Naive thymus-derived CD4-positive, alpha-beta T cell (primary cell): ENCODE results near the gene ADIPOR2. TPM values are rescaled to one million over a fixed set of nuclear protein-coding genes. Genes with fewer than 3 reads are reported as not detected.

Experiments
- ATAC-seq: fragments of 150-1000 bp; cut with Tn5 transposase; 2 replicates; pipeline ENCODE4 v1.10.0; 2021; ENCODE audit warnings: mild to moderate bottlenecking, moderate library complexity
- CTCF ChIA-PET: fragments of 350-600 bp; sonication (Branson Sonifier 250); formaldehyde crosslinking; loops from one replicate; lab custom pipeline; 2021; ENCODE audit warnings: antibody characterized with exemption; lab: Charles Lee
- POLR2A ChIA-PET: fragments of 350-600 bp; sonication (Branson Sonifier 250); formaldehyde crosslinking; loops from one replicate; lab custom pipeline; 2021; ENCODE audit warnings: antibody characterized with exemption, inconsistent platforms; lab: Charles Lee
- DNase-seq, 9 donors: peaks; one replicate each; pipeline versions ENCODE4 v3.0.0 to v3.0.0-alpha.2; 2020 to 2022; ENCODE audit warnings: mixed read lengths in 1 of 9
- H3K27ac ChIP-seq: one replicate; pipeline ENCODE4 v1.7.0; 2013; ENCODE audit warnings: mild to moderate bottlenecking, low read depth, low read length, moderate library complexity
- H3K27me3 ChIP-seq, 2 donors: one replicate each; pipeline ENCODE4 v1.7.0; 2013; ENCODE audit warnings: low read length in 2 of 2, mild to moderate bottlenecking in 2 of 2, moderate library complexity in 2 of 2; ENCODE audit not compliant: control insufficient read depth in 2 of 2, insufficient read depth in 2 of 2
- H3K36me3 ChIP-seq, 3 experiments: 1 replicate in 2 of 3; 2 replicates in 1 of 3; pipeline ENCODE4 v1.7.0; 2013; ENCODE audit warnings: low read length in 3 of 3, mild to moderate bottlenecking in 3 of 3, moderate library complexity in 1 of 3; ENCODE audit not compliant: insufficient read depth in 3 of 3, control insufficient read depth in 2 of 3
- H3K4me1 ChIP-seq, 2 donors: one replicate each; pipeline ENCODE4 v1.7.0; 2013; ENCODE audit warnings: low read length in 2 of 2, mild to moderate bottlenecking in 2 of 2, moderate library complexity in 1 of 2; ENCODE audit not compliant: control insufficient read depth in 2 of 2, insufficient read depth in 2 of 2
- H3K4me3 ChIP-seq: 2 replicates; pipeline ENCODE4 v1.7.0; 2013; ENCODE audit warnings: mild to moderate bottlenecking, low read length
- H3K9me3 ChIP-seq, 3 experiments: 1 replicate in 2 of 3; 2 replicates in 1 of 3; pipeline ENCODE4 v1.7.0; 2013; ENCODE audit warnings: low read length in 3 of 3; ENCODE audit not compliant: control insufficient read depth in 2 of 3
- H3K27ac Mint-ChIP-seq, 9 donors: one replicate each; pipeline ENCODE4 v1.8.0; 2020 to 2022; ENCODE audit warnings: mixed read lengths in 9 of 9, mild to moderate bottlenecking in 8 of 9, moderate library complexity in 5 of 9, inconsistent platforms in 2 of 9
- H3K27me3 Mint-ChIP-seq, 5 donors: one replicate each; pipeline ENCODE4 v1.8.0; 2021 to 2022; ENCODE audit warnings: mixed read lengths in 5 of 5, mild to moderate bottlenecking in 1 of 5
- H3K36me3 Mint-ChIP-seq, 5 donors: one replicate each; pipeline ENCODE4 v1.8.0; 2020 to 2022; ENCODE audit warnings: mixed read lengths in 5 of 5, mild to moderate bottlenecking in 3 of 5, inconsistent platforms in 1 of 5
- H3K4me1 Mint-ChIP-seq, 7 donors: one replicate each; pipeline ENCODE4 v1.8.0; 2020 to 2022; ENCODE audit warnings: mixed read lengths in 7 of 7, mild to moderate bottlenecking in 3 of 7, inconsistent platforms in 1 of 7
- H3K4me3 Mint-ChIP-seq, 10 donors: one replicate each; pipeline ENCODE4 v1.8.0; 2020 to 2022; ENCODE audit warnings: mild to moderate bottlenecking in 10 of 10, mixed read lengths in 10 of 10, moderate library complexity in 6 of 10, inconsistent platforms in 2 of 10
- H3K9me3 Mint-ChIP-seq, 11 donors: one replicate each; pipeline ENCODE4 v1.8.0; 2020 to 2022; ENCODE audit warnings: mixed read lengths in 11 of 11, mild to moderate bottlenecking in 4 of 11, inconsistent platforms in 1 of 11, moderate library complexity in 1 of 11
- intact Hi-C, 2 donors: fragments of 100-400 bp; cut with micrococcal nuclease; formaldehyde crosslinking; loops; one replicate each; pipeline ENCODE4 v1.15.1; 2023
- microRNA-seq: library from miRNA; unstranded; fragments of <30 nt; microRNA quantifications from one replicate; pipeline ENCODE4 v1.2.0, GENCODE V29; 2022; ENCODE audit warnings: borderline microRNAs expressed
- polyA plus RNA-seq, 2 donors: library from polyadenylated mRNA; unstranded; fragments of 300-500 nt; fragmentation: Illumina TruSeq; gene quantifications; one replicate each; pipeline ENCODE4 v1.2.3, GENCODE V29; 2021
- total RNA-seq, 6 experiments: library from RNA in 5 of 6; stranded (reverse) in 5 of 6; gene quantifications; 1 replicate in 5 of 6; 2 replicates in 1 of 6; pipeline ENCODE4 v1.2.3 and lab custom pipeline; 2021 to 2026

ADIPOR2 gene
- total and polyA plus RNA-seq, 7 experiments from 2014 or later, result 2.2 to 51.4 (median 22.1) TPM

GRCh38 chr12:1837541-1838204, 146.8 kb downstream of the ADIPOR2 start:
- POLR2A ChIA-PET, result no interaction called here

More at GRCh38 chr12:1837541-1838204, 146.8 kb downstream of the ADIPOR2 start:
- H3K4me1 ChIP-seq, result no peaks in the 10 kb centered on the region
- H3K27ac ChIP-seq, result no peak overlapping the region
- CTCF ChIA-PET, result no interaction called here
- no peaks in the 10 kb centered on the region for H3K9me3 ChIP-seq
- H3K27me3 Mint-ChIP-seq, result peaks cover 0 to 15% (median 13%) of the 10 kb centered on the region in 5 donors
- ATAC-seq (no peak), DNase-seq (no peak)
- intact Hi-C loops, result no loop called here
- H3K4me3 Mint-ChIP-seq, result no peak overlapping the region
- no peaks in the 10 kb centered on the region for H3K27me3 ChIP-seq
- H3K27ac Mint-ChIP-seq, result no peak overlapping the region
- H3K36me3 ChIP-seq, result no peaks in the 10 kb centered on the region
- no peaks in the 10 kb centered on the region for H3K36me3 Mint-ChIP-seq
- H3K9me3 Mint-ChIP-seq, result no peaks in the 10 kb centered on the region
- peaks cover 0 to 2% (median 0%) of the 10 kb centered on the region in 7 donors for H3K4me1 Mint-ChIP-seq
- H3K4me3 ChIP-seq, result no peak overlapping the region

Small RNAs within 50 kb of the gene (microRNA-seq; reads per million reads assigned to microRNA genes)
- not detected for gene MIR3649

Other genes with a start within 250 kb of the ADIPOR2 start
- gene FBXL14, start 96.5 kb upstream of the ADIPOR2 start, total RNA-seq, result 10 to 100 TPM; 25.6 to 43.8 (median 28.1) TPM
- gene FBXL14, start 96.5 kb upstream of the ADIPOR2 start, polyA plus RNA-seq, result 10 to 100 TPM; 15.1 to 31.8 TPM
- gene WNT5B, start 61.8 kb upstream of the ADIPOR2 start, total RNA-seq, result under 1 TPM in 3 of 5 experiments, not detected in 2; 0.29 to 0.92 (median 0.37) TPM
- gene WNT5B, start 61.8 kb upstream of the ADIPOR2 start, polyA plus RNA-seq, result not detected
- under 1 TPM in 1 of 5 experiments, not detected in 4; 0.12 TPM for gene LRTM2, start 129.5 kb downstream of the ADIPOR2 start, total RNA-seq
- gene LRTM2, start 129.5 kb downstream of the ADIPOR2 start, polyA plus RNA-seq, result not detected
- 10 to 100 TPM in 3 of 5 experiments, 1 to 10 TPM in 2; 9.0 to 23.4 (median 10.1) TPM for gene CACNA2D4, start 227.6 kb downstream of the ADIPOR2 start, total RNA-seq
- 1 to 10 TPM; 4.9 to 5.7 TPM for gene CACNA2D4, start 227.6 kb downstream of the ADIPOR2 start, polyA plus RNA-seq